GM23248 (cell line): ENCODE measurements around the gene APMAP. TPM values are rescaled to one million over a fixed set of nuclear protein-coding genes. Genes with fewer than 3 reads are reported as not detected.

Experiments
- DNase-seq: peaks from one replicate; pipeline ENCODE4 v3.0.0-alpha.2; 2015
- H2AFZ ChIP-seq: fragments of 200-600 bp; sonication (generic); 2 replicates; pipeline ENCODE4 v1.6.1; 2016; ENCODE audit warnings: antibody characterized with exemption
- H3F3A ChIP-seq: fragments of 200-600 bp; sonication (generic); 2 replicates; pipeline ENCODE4 v1.6.1; 2016; ENCODE audit warnings: mild to moderate bottlenecking, antibody characterized with exemption, mixed run types; ENCODE audit not compliant: insufficient read depth
- H3K27ac ChIP-seq: fragments of 200-600 bp; sonication (generic); 2 replicates; pipeline ENCODE4 v1.5.1; 2016; ENCODE audit warnings: mild to moderate bottlenecking
- H3K27me3 ChIP-seq: fragments of 200-600 bp; sonication (generic); replicated peaks from 2 replicates; pipeline ENCODE4 v1.6.1; 2016; ENCODE audit warnings: mild to moderate bottlenecking; ENCODE audit not compliant: insufficient read depth
- H3K36me3 ChIP-seq: fragments of 200-600 bp; sonication (generic); 2 replicates; pipeline ENCODE4 v1.6.1; 2016; ENCODE audit warnings: low read depth, mild to moderate bottlenecking
- H3K4me1 ChIP-seq: fragments of 200-600 bp; sonication (generic); 2 replicates; pipeline ENCODE4 v1.6.1; 2016; ENCODE audit warnings: mild to moderate bottlenecking; ENCODE audit not compliant: insufficient read depth
- H3K4me2 ChIP-seq: fragments of 200-600 bp; sonication (generic); one replicate; pipeline ENCODE4 v1.6.1; 2016; ENCODE audit warnings: mild to moderate bottlenecking; ENCODE audit not compliant: unreplicated experiment
- H3K4me3 ChIP-seq: fragments of 200-600 bp; sonication (generic); 2 replicates; pipeline ENCODE4 v1.5.1; 2016; ENCODE audit warnings: mild to moderate bottlenecking
- H3K79me2 ChIP-seq: fragments of 200-600 bp; sonication (generic); 2 replicates; pipeline ENCODE4 v1.6.1; 2016; ENCODE audit warnings: mild to moderate bottlenecking; ENCODE audit not compliant: insufficient read depth
- H3K9ac ChIP-seq: fragments of 200-600 bp; sonication (generic); 2 replicates; pipeline ENCODE4 v1.6.1; 2016; ENCODE audit warnings: mild to moderate bottlenecking
- H3K9me2 ChIP-seq: fragments of 200-600 bp; sonication (generic); 2 replicates; pipeline ENCODE4 v1.6.1; 2016; ENCODE audit warnings: mixed run types, mild to moderate bottlenecking, moderate library complexity; ENCODE audit not compliant: insufficient read depth
- H3K9me3 ChIP-seq: fragments of 200-600 bp; sonication (generic); one replicate; pipeline ENCODE4 v1.6.1; 2017; ENCODE audit warnings: low read depth
- H4K20me1 ChIP-seq: fragments of 200-600 bp; sonication (generic); 2 replicates; pipeline ENCODE4 v1.6.0; 2016; ENCODE audit not compliant: insufficient read depth
- EZH2 ChIP-seq: fragments of 200-600 bp; sonication (generic); IDR thresholded peaks from 2 replicates; pipeline ENCODE4 v1.6.1; 2018; ENCODE audit warnings: antibody characterized with exemption, mild to moderate bottlenecking; ENCODE audit not compliant: insufficient read depth, poor library complexity, severe bottlenecking
- EZH2phosphoT487 ChIP-seq: fragments of 200-600 bp; sonication (generic); IDR thresholded peaks from 2 replicates; pipeline ENCODE4 v1.6.1; 2018; ENCODE audit warnings: antibody characterized with exemption, moderate library complexity, mild to moderate bottlenecking, low read depth; ENCODE audit not compliant: insufficient read depth
- WGBS, 2 experiments: methylation state at CpG; one replicate each; pipeline ENCODE4 v1.1.6; 2015 to 2017; ENCODE audit warnings: low lambda C conversion rate in 2 of 2, low coverage in 1 of 2; ENCODE audit errors: missing lambda C conversion rate in 2 of 2; 5-methylcytosine and 5-hydroxymethylcytosine counted together
- in situ Hi-C: fragments of 300-500 bp; cut with MboI; formaldehyde crosslinking; loops from 2 replicates; pipeline ENCODE4 v1.15.0; 2020
- polyA plus RNA-seq: library from polyadenylated mRNA; unstranded; fragments of >200 nt; fragmentation: Nextera tagmentation; extraction: Ambion mirVana; gene quantifications from 2 replicates; pipeline ENCODE4 v1.2.1, GENCODE V29; 2016
- total RNA-seq: library from RNA; depleted of rRNA; stranded (reverse); fragments of >200 nt; shearing (Covaris generic); gene quantifications from 2 replicates; pipeline ENCODE4 v1.2.3, GENCODE V29; 2014

APMAP gene
- total and polyA plus RNA-seq, 2 experiments from 2014 or later, result 109 to 123 TPM

DNA sequence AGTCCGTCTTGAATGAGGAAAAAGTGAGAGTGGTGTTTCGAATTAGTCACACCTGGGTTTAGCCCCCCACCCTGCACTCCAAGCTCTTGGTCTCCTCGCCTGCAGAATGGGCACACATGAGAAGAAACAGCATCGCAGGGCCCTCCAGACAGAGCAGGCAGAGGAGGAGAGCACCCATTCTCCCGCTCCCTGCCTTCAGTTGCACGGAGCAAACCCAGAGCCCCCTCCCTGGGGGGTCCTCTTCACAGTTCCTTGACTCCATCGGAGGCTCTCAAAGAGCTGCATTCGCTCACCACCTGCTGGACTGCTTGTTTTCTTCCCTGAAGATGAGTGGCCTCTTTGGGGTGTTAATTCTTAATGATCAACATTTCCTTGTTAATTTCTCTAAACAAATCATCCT, 38.4 kb downstream of the APMAP start:
- H4K20me1 ChIP-seq, result no peaks in the 10 kb centered on the region
- no peaks in the 10 kb centered on the region for H3K9me2 ChIP-seq
- H2AFZ ChIP-seq, result no peak overlapping the region
- in situ Hi-C loops, result no loop called here
- no peaks in the 10 kb centered on the region for H3K36me3 ChIP-seq
- no peak for DNase-seq
- no peak overlapping the region for H3K4me2 ChIP-seq
- no peaks in the 10 kb centered on the region for H3F3A ChIP-seq
- no peaks in the 10 kb centered on the region for H3K9me3 ChIP-seq
- H3K27ac ChIP-seq, result no peak overlapping the region
- TF ChIP-seq EZH2phosphoT487, result no peak
- no peak for TF ChIP-seq EZH2
- no peak overlapping the region for H3K9ac ChIP-seq
- H3K4me3 ChIP-seq, result no peak overlapping the region
- H3K4me1 ChIP-seq, result no peaks in the 10 kb centered on the region
- no peaks in the 10 kb centered on the region for H3K27me3 ChIP-seq
- H3K79me2 ChIP-seq, result no peaks in the 10 kb centered on the region
- WGBS, 2 experiments, result 80 to 83% methylated on average over 8 of the region's 8 CpGs

DNA sequence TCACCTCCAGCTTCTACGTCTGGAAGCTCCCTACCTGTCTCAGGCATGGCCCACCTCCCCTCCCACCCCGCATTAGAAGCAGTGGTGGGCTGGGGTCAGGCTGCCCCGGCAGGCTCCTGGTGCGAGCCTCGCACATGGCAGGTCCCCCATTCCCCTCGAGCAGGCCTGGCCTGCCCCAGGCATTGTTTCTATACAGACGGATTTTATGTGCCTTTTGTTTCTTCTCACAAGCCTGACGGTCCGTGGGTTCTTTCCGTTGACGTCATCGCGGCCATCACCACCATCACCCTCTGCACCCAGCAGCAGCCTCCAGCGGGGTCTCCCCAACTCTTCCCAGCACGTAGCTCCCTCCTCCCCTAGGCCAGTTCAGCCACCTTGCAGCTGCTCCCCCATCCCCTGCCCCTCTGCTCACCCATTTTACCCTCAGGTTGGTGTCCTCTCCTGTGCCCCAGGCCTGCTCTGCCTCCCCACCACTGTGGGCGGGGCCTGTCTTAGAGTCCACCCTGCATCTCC, 38.9 kb downstream of the APMAP start:
- no peak overlapping the region for H3K4me3 ChIP-seq
- no peaks in the 10 kb centered on the region for H3K4me1 ChIP-seq
- H3K9ac ChIP-seq, result no peak overlapping the region
- no peak for DNase-seq
- no peaks in the 10 kb centered on the region for H3K9me3 ChIP-seq
- TF ChIP-seq EZH2 (no peak), EZH2phosphoT487 (no peak)
- no peak overlapping the region for H3K4me2 ChIP-seq
- H2AFZ ChIP-seq, result no peak overlapping the region
- no peaks in the 10 kb centered on the region for H3F3A ChIP-seq
- no peaks in the 10 kb centered on the region for H3K36me3 ChIP-seq
- H4K20me1 ChIP-seq, result no peaks in the 10 kb centered on the region
- WGBS, 2 experiments, result 75 to 78% methylated on average over 16 of the region's 16 CpGs
- H3K9me2 ChIP-seq, result no peaks in the 10 kb centered on the region
- in situ Hi-C loops, result no loop called here
- H3K79me2 ChIP-seq, result no peaks in the 10 kb centered on the region
- no peak overlapping the region for H3K27ac ChIP-seq
- H3K27me3 ChIP-seq, result no peaks in the 10 kb centered on the region

DNA sequence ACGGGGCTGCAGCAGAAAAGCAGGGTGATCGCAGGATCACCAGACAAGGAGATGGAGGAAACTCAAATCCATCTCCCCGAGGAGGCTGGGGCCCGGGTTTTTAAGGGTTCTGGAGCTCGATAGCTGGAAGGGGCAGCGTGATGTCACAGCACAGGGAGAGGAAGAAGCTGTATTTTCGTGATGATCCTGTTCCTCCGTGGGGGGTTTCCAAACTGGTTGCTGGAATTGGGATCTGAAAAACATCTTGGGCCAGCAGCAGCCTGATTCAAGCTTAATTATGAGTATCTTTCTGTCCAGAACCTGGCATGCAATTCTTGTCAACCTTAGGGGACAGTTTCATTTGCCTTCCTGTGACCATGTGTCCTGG, 39.4 kb downstream of the APMAP start:
- in situ Hi-C loops, result no loop called here
- no peak for TF ChIP-seq EZH2phosphoT487
- no peak for TF ChIP-seq EZH2

DNA sequence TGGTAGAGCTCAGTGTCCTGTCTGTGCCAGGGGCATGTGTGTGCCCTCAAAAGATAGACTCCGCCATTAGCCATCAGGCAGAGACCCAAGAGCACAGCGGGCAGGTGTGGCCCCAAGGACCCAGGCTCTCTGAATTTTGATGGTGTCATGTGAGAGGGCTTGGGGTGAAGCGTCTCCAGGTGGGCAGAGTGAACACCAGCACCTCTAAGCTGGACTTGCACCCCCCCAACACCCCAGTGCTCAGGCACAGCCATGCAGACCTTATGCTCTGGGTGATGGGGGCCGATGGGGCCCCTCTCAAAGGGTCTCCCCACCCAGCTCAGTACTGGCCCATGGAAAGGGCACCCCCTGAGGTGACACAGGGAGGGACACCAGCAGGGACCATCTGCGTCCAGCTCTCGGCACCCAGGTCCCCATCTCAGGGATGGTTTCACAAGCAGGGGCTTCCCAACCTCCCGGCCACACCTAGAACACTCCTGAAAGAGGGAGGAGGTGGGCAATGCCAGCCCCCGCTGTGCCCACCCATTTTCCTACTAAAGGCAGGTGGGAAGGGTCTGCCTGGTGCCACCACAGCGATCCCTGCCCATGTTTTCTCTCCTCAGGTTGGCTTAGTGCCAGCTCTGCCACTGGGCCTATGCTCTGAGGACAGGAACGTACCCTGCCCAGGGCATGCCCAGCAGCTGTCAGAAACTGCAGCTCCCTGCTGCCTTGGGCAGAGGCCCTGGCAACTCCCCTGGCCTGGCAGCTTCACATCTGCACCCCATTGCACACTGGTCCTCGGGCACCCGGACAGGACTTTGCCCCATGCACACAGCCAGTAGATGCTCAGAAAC, 40.0 kb downstream of the APMAP start:
- no peak overlapping the region for H3K27ac ChIP-seq
- H3K36me3 ChIP-seq, result no peaks in the 10 kb centered on the region
- no peak overlapping the region for H3K9ac ChIP-seq
- 81 to 84% methylated on average over 12 of the region's 12 CpGs for WGBS, 2 experiments
- H3K4me2 ChIP-seq, result no peak overlapping the region
- H3F3A ChIP-seq, result no peaks in the 10 kb centered on the region
- H4K20me1 ChIP-seq, result no peaks in the 10 kb centered on the region
- H3K27me3 ChIP-seq, result no peaks in the 10 kb centered on the region
- no peak overlapping the region for H2AFZ ChIP-seq
- no peaks in the 10 kb centered on the region for H3K79me2 ChIP-seq
- DNase-seq, result no peak
- no peak overlapping the region for H3K4me3 ChIP-seq
- TF ChIP-seq EZH2phosphoT487 (no peak), EZH2 (no peak)
- no peaks in the 10 kb centered on the region for H3K9me2 ChIP-seq
- no peaks in the 10 kb centered on the region for H3K9me3 ChIP-seq
- no peaks in the 10 kb centered on the region for H3K4me1 ChIP-seq
- in situ Hi-C loops, result no loop called here

More for the DNA sequence above, 39.4 kb downstream of the APMAP start:
- 62 to 68% methylated on average over 8 of the region's 8 CpGs for whole genome bisulfite sequencing, 2 experiments
- Histone ChIP-seq H3F3A (no peaks in the 10 kb centered on the region), H2AFZ (no peak overlapping the region), H3K36me3 (no peaks in the 10 kb centered on the region), H3K27me3 (no peaks in the 10 kb centered on the region), H3K9ac (no peak overlapping the region), H3K9me2 (no peaks in the 10 kb centered on the region), H3K79me2 (no peaks in the 10 kb centered on the region), H4K20me1 (no peaks in the 10 kb centered on the region), H3K4me2 (no peak overlapping the region), H3K4me1 (no peaks in the 10 kb centered on the region), H3K9me3 (no peaks in the 10 kb centered on the region), H3K4me3 (no peak overlapping the region), H3K27ac (no peak overlapping the region)
- DNase-seq, result no peak
